HEK293 (cell line): ENCODE measurements around the gene TTYH2.

Experiments used
- CTCF ChIA-PET: fragments of 350-600 bp; formaldehyde crosslinking; extraction: SDS; loops from one replicate; lab custom pipeline; 2021; ENCODE audit warnings: antibody characterized with exemption; lab: Yijun Ruan, JAX
- POLR2A ChIA-PET: fragments of 300-600 bp; formaldehyde crosslinking; extraction: SDS; loops from one replicate; lab custom pipeline; 2020; ENCODE audit warnings: antibody characterized with exemption, inconsistent platforms; lab: Yijun Ruan, JAX
- H3K27ac ChIP-seq: fragments of 200-500 bp; sonication (Bioruptor generic); 2 replicates; pipeline ENCODE4 v1.5.1; 2014; ENCODE audit warnings: low read depth, low read length, control low read depth, inconsistent platforms; ENCODE audit errors: extremely low read depth
- H3K36me3 ChIP-seq, 2 experiments: fragments of 200-500 bp in 1 of 2; sonication (Bioruptor generic) in 1 of 2; 1 replicate in 1 of 2; 2 replicates in 1 of 2; pipeline ENCODE4 v1.5.1; 2014 to 2017; ENCODE audit warnings: inconsistent platforms in 2 of 2, low read length in 2 of 2; ENCODE audit not compliant: control insufficient read depth in 2 of 2, insufficient read depth in 1 of 2
- H3K4me1 ChIP-seq: fragments of 200-500 bp; sonication (Bioruptor generic); 2 replicates; pipeline ENCODE4 v1.5.1; 2014; ENCODE audit warnings: mild to moderate bottlenecking, low read length, inconsistent platforms; ENCODE audit not compliant: control insufficient read depth, insufficient read depth
- H3K4me3 ChIP-seq: 2 replicates; pipeline ENCODE4 v1.5.1; 2011; ENCODE audit warnings: low read depth, mild to moderate bottlenecking, control low read depth, low read length, moderate library complexity
- H3K9me3 ChIP-seq: fragments of 200-500 bp; sonication (Bioruptor generic); 2 replicates; pipeline ENCODE4 v1.5.1; 2014; ENCODE audit warnings: low read depth, low read length, inconsistent platforms; ENCODE audit not compliant: control insufficient read depth, insufficient read depth
- BCL11A ChIP-seq: fragments of 450-650 bp; formaldehyde crosslinking; IDR thresholded peaks from 2 replicates; pipeline ENCODE4 v1.5.1; 2016; ENCODE audit warnings: low read depth, missing biosample characterization, missing genetic modification characterization
- KLF16 ChIP-seq: fragments of 450-650 bp; formaldehyde crosslinking; IDR thresholded peaks from 2 replicates; pipeline ENCODE4 v1.5.1; 2017; ENCODE audit warnings: missing biosample characterization, missing genetic modification characterization
- MZF1 ChIP-seq: fragments of 450-650 bp; formaldehyde crosslinking; IDR thresholded peaks from 2 replicates; pipeline ENCODE4 v1.5.1; 2017; ENCODE audit warnings: missing biosample characterization, missing genetic modification characterization, borderline replicate concordance
- OSR2 ChIP-seq: fragments of 450-650 bp; formaldehyde crosslinking; IDR thresholded peaks from 2 replicates; pipeline ENCODE4 v1.5.1; 2016; ENCODE audit warnings: missing biosample characterization, missing genetic modification characterization
- SP3 ChIP-seq: fragments of 450-650 bp; formaldehyde crosslinking; IDR thresholded peaks from 2 replicates; pipeline ENCODE4 v1.5.1; 2016; ENCODE audit warnings: missing biosample characterization, missing genetic modification characterization
- ZNF138 ChIP-seq: fragments of 450-650 bp; formaldehyde crosslinking; IDR thresholded peaks from 2 replicates; pipeline ENCODE4 v1.5.1; 2016; ENCODE audit warnings: missing biosample characterization, missing genetic modification characterization, borderline replicate concordance
- ZNF274 ChIP-seq, 2 experiments: fragments of 200-500 bp in 1 of 2; fragments of 450-650 bp in 1 of 2; sonication (Bioruptor generic) in 1 of 2; formaldehyde crosslinking in 1 of 2; IDR thresholded peaks; 2 replicates each; pipeline versions ENCODE4 v1.5.1 to v1.6.1; 2014 to 2016; ENCODE audit warnings: borderline replicate concordance in 1 of 2, inconsistent platforms in 1 of 2, low read length in 1 of 2, missing biosample characterization in 1 of 2, missing genetic modification characterization in 1 of 2
- ZNF596 ChIP-seq: fragments of 450-650 bp; IDR thresholded peaks from 2 replicates; pipeline ENCODE4 v1.5.0; 2018; ENCODE audit warnings: missing biosample characterization, mild to moderate bottlenecking, missing genetic modification characterization, moderate library complexity
- ZNF610 ChIP-seq: fragments of 450-650 bp; formaldehyde crosslinking; IDR thresholded peaks from 2 replicates; pipeline ENCODE4 v1.5.1; 2016; ENCODE audit warnings: missing biosample characterization, missing genetic modification characterization, borderline replicate concordance
- ZNF677 ChIP-seq: fragments of 450-650 bp; IDR thresholded peaks from 2 replicates; pipeline ENCODE4 v1.5.0; 2018; ENCODE audit warnings: missing biosample characterization, mild to moderate bottlenecking, missing genetic modification characterization, moderate library complexity
- TF ChIP-seq, protein P1 (sequence below): fragments of 450-650 bp; formaldehyde crosslinking; IDR thresholded peaks from 2 replicates; pipeline ENCODE4 v1.5.1; 2016; ENCODE audit warnings: missing biosample characterization, missing genetic modification characterization, borderline replicate concordance
- TF ChIP-seq, protein P2 (sequence below): fragments of 450-650 bp; formaldehyde crosslinking; IDR thresholded peaks from 2 replicates; pipeline ENCODE4 v1.5.1; 2017; ENCODE audit warnings: missing biosample characterization, mild to moderate bottlenecking, missing genetic modification characterization, moderate library complexity
- TF ChIP-seq, protein P3 (sequence below): fragments of 450-650 bp; formaldehyde crosslinking; IDR thresholded peaks from 2 replicates; pipeline ENCODE4 v1.5.1; 2016; ENCODE audit warnings: missing biosample characterization, missing genetic modification characterization
- TF ChIP-seq, protein P4 (sequence below): fragments of 450-650 bp; formaldehyde crosslinking; optimal IDR thresholded peaks from 2 replicates; pipeline ENCODE3; 2016; ENCODE audit warnings: missing biosample characterization, mild to moderate bottlenecking, missing genetic modification characterization
- TF ChIP-seq, protein P5 (sequence below): sonication (generic); formaldehyde crosslinking; IDR thresholded peaks from 2 replicates; pipeline ENCODE4 v1.8.1; 2022; ENCODE audit warnings: mild to moderate bottlenecking, moderate library complexity, missing genetic modification reagents
- TF ChIP-seq, protein P6 (sequence below): fragments of 450-650 bp; formaldehyde crosslinking; IDR thresholded peaks from 2 replicates; pipeline ENCODE4 v1.5.1; 2016; ENCODE audit warnings: missing biosample characterization, missing genetic modification characterization

TTYH2 gene, protein sequence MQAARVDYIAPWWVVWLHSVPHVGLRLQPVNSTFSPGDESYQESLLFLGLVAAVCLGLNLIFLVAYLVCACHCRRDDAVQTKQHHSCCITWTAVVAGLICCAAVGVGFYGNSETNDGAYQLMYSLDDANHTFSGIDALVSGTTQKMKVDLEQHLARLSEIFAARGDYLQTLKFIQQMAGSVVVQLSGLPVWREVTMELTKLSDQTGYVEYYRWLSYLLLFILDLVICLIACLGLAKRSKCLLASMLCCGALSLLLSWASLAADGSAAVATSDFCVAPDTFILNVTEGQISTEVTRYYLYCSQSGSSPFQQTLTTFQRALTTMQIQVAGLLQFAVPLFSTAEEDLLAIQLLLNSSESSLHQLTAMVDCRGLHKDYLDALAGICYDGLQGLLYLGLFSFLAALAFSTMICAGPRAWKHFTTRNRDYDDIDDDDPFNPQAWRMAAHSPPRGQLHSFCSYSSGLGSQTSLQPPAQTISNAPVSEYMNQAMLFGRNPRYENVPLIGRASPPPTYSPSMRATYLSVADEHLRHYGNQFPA

DNA sequence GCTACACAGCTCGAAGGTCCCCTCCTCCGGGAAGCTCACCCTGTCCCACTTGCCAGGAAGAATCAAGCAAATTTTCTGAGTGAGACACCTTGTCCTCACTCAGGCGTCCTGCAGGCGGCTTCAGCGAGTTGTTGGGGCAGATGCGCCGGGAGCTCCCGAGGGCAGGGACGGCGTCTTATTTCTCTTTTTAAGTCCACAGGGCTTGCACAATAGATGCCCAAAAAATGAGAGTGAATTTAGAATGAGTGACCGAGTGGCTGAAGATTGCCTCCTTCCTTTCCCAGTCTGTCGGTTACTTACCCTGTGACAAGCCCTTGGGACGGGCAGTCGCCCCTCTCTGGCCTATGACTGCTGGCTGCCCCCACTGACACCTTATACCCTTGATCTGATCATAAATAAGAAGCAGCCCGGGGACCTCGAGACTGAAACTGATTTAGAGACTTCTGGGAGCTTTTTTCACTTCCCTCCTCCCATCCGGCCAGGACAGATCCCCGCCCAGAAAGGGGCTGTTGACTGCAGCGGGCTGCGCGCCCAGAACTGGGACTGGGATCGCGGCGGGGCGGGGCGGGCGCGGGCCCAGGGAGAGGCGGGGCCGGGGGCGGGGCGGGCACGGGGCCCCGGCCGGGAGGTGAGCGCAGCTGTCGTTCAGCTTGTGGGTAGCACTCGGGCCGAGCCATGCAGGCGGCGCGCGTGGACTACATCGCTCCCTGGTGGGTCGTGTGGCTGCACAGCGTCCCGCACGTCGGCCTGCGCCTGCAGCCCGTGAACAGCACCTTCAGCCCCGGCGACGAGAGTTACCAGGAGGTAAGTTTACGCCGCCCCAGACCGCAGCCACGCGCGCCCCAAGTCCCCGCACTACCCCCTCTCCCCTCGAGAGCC, at the start of gene TTYH2:
TTYH2 (plus strand) TSS at position 659 of the 879 bp plus-strand sequence; CDS start at position 676, 17 bp downstream.
- no peaks in the 10 kb centered on the region for H3K4me1 ChIP-seq
- CTCF ChIA-PET: interaction anchor here (0.6 to 1.3 kb wide), 10 partner anchors 8 to 391 kb away, joined by 3 to 8 read pairs (median 3); no protein-coding TSS in a partner anchor
- peak within 1 kb of the TSS; percentile 35; the same call in 1 of the 2 replicates for H3K27ac ChIP-seq
- H3K4me3 ChIP-seq: peak within 1 kb of the TSS; percentile 45
- POLR2A ChIA-PET: interaction anchor here (0.7 to 1.6 kb wide), 6 partner anchors 9 to 84 kb away, joined by 3 to 14 read pairs (median 6); partner anchors contain the start of gene RPL38
- no peaks in the 10 kb centered on the region for H3K9me3 ChIP-seq
- peaks cover 17 to 35% of the 10 kb centered on the region in 2 experiments for H3K36me3 ChIP-seq
- no peak for TF ChIP-seq ZNF138
- TF ChIP-seq, protein P1, sequence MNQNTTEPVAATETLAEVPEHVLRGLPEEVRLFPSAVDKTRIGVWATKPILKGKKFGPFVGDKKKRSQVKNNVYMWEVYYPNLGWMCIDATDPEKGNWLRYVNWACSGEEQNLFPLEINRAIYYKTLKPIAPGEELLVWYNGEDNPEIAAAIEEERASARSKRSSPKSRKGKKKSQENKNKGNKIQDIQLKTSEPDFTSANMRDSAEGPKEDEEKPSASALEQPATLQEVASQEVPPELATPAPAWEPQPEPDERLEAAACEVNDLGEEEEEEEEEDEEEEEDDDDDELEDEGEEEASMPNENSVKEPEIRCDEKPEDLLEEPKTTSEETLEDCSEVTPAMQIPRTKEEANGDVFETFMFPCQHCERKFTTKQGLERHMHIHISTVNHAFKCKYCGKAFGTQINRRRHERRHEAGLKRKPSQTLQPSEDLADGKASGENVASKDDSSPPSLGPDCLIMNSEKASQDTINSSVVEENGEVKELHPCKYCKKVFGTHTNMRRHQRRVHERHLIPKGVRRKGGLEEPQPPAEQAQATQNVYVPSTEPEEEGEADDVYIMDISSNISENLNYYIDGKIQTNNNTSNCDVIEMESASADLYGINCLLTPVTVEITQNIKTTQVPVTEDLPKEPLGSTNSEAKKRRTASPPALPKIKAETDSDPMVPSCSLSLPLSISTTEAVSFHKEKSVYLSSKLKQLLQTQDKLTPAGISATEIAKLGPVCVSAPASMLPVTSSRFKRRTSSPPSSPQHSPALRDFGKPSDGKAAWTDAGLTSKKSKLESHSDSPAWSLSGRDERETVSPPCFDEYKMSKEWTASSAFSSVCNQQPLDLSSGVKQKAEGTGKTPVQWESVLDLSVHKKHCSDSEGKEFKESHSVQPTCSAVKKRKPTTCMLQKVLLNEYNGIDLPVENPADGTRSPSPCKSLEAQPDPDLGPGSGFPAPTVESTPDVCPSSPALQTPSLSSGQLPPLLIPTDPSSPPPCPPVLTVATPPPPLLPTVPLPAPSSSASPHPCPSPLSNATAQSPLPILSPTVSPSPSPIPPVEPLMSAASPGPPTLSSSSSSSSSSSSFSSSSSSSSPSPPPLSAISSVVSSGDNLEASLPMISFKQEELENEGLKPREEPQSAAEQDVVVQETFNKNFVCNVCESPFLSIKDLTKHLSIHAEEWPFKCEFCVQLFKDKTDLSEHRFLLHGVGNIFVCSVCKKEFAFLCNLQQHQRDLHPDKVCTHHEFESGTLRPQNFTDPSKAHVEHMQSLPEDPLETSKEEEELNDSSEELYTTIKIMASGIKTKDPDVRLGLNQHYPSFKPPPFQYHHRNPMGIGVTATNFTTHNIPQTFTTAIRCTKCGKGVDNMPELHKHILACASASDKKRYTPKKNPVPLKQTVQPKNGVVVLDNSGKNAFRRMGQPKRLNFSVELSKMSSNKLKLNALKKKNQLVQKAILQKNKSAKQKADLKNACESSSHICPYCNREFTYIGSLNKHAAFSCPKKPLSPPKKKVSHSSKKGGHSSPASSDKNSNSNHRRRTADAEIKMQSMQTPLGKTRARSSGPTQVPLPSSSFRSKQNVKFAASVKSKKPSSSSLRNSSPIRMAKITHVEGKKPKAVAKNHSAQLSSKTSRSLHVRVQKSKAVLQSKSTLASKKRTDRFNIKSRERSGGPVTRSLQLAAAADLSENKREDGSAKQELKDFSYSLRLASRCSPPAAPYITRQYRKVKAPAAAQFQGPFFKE (tag by site-specific recombination): no peak
- TF ChIP-seq, protein P2, sequence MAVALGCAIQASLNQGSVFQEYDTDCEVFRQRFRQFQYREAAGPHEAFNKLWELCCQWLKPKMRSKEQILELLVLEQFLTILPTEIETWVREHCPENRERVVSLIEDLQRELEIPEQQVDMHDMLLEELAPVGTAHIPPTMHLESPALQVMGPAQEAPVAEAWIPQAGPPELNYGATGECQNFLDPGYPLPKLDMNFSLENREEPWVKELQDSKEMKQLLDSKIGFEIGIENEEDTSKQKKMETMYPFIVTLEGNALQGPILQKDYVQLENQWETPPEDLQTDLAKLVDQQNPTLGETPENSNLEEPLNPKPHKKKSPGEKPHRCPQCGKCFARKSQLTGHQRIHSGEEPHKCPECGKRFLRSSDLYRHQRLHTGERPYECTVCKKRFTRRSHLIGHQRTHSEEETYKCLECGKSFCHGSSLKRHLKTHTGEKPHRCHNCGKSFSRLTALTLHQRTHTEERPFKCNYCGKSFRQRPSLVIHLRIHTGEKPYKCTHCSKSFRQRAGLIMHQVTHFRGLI: no peak
- TF ChIP-seq, protein P3, sequence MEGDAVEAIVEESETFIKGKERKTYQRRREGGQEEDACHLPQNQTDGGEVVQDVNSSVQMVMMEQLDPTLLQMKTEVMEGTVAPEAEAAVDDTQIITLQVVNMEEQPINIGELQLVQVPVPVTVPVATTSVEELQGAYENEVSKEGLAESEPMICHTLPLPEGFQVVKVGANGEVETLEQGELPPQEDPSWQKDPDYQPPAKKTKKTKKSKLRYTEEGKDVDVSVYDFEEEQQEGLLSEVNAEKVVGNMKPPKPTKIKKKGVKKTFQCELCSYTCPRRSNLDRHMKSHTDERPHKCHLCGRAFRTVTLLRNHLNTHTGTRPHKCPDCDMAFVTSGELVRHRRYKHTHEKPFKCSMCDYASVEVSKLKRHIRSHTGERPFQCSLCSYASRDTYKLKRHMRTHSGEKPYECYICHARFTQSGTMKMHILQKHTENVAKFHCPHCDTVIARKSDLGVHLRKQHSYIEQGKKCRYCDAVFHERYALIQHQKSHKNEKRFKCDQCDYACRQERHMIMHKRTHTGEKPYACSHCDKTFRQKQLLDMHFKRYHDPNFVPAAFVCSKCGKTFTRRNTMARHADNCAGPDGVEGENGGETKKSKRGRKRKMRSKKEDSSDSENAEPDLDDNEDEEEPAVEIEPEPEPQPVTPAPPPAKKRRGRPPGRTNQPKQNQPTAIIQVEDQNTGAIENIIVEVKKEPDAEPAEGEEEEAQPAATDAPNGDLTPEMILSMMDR: no peak
- TF ChIP-seq SP3 (tag by site-specific recombination): peak; percentile 88
- TF ChIP-seq MZF1 (tag by site-specific recombination): no peak
- TF ChIP-seq, protein P4, sequence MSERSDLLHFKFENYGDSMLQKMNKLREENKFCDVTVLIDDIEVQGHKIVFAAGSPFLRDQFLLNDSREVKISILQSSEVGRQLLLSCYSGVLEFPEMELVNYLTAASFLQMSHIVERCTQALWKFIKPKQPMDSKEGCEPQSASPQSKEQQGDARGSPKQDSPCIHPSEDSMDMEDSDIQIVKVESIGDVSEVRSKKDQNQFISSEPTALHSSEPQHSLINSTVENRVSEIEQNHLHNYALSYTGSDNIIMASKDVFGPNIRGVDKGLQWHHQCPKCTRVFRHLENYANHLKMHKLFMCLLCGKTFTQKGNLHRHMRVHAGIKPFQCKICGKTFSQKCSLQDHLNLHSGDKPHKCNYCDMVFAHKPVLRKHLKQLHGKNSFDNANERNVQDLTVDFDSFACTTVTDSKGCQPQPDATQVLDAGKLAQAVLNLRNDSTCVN: peak; percentile 49
- TF ChIP-seq ZNF677: no peak
- TF ChIP-seq ZNF274 (IDR thresholded peaks at IDR 0.05; ENCODE audit: low read length): no peak
- TF ChIP-seq ZNF274 (tag by site-specific recombination; IDR thresholded peaks at IDR 0.05; ENCODE audit: borderline replicate concordance): no peak
- TF ChIP-seq ZNF610 (tag by site-specific recombination): no peak
- TF ChIP-seq, protein P5, sequence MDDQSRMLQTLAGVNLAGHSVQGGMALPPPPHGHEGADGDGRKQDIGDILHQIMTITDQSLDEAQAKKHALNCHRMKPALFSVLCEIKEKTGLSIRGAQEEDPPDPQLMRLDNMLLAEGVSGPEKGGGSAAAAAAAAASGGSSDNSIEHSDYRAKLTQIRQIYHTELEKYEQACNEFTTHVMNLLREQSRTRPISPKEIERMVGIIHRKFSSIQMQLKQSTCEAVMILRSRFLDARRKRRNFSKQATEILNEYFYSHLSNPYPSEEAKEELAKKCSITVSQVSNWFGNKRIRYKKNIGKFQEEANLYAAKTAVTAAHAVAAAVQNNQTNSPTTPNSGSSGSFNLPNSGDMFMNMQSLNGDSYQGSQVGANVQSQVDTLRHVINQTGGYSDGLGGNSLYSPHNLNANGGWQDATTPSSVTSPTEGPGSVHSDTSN (CRISPR knock-in tag): no peak
- TF ChIP-seq OSR2 (tag by site-specific recombination): peak; percentile 65
- TF ChIP-seq ZNF596: no peak
- TF ChIP-seq, protein P6, sequence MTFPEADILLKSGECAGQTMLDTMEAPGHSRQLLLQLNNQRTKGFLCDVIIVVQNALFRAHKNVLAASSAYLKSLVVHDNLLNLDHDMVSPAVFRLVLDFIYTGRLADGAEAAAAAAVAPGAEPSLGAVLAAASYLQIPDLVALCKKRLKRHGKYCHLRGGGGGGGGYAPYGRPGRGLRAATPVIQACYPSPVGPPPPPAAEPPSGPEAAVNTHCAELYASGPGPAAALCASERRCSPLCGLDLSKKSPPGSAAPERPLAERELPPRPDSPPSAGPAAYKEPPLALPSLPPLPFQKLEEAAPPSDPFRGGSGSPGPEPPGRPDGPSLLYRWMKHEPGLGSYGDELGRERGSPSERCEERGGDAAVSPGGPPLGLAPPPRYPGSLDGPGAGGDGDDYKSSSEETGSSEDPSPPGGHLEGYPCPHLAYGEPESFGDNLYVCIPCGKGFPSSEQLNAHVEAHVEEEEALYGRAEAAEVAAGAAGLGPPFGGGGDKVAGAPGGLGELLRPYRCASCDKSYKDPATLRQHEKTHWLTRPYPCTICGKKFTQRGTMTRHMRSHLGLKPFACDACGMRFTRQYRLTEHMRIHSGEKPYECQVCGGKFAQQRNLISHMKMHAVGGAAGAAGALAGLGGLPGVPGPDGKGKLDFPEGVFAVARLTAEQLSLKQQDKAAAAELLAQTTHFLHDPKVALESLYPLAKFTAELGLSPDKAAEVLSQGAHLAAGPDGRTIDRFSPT (tag by site-specific recombination): no peak
- TF ChIP-seq BCL11A: peak; percentile 66; the same call in 1 of the 2 replicates
- no peak for TF ChIP-seq KLF16 (tag by site-specific recombination)
